Testis (tissue), 2 donors: ENCODE results near the gene LPO.

ENCODE experiments used
- POLR2A ChIP-seq: fragments of 450-650 bp; IDR thresholded peaks from one replicate; pipeline ENCODE4 v1.6.1; 2017; ENCODE audit warnings: antibody characterized with exemption, mild to moderate bottlenecking, moderate library complexity
- TF ChIP-seq, protein P1 (sequence below), 3 experiments: fragments of 450-650 bp in 2 of 3; fragments of 200-600 bp in 1 of 3; sonication (generic) in 1 of 3; IDR thresholded peaks; one replicate each; pipeline ENCODE4 v1.5.1; 2016 to 2019; ENCODE audit warnings: antibody characterized with exemption in 3 of 3, mild to moderate bottlenecking in 2 of 3, moderate library complexity in 1 of 3

DNA sequence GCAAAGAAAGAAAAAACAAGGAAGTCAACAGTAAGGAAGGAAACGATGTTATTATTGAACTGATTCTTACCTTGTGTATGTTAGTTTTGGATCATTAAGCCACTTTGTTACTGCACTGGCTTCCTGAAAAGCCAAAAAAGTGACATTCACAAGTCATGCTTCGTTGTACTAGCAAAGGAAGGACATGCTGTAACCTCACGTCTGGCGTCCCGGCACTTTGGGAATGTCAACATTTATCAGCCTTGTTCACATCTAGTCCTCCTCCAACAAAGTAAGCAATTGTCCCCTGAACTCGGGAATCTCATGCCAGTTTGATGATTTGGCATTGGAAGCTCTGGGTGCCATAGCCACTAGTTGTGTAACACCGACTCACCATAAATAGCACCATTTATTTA lies 18.6 kb upstream of the LPO start:
- TF ChIP-seq, protein P1, sequence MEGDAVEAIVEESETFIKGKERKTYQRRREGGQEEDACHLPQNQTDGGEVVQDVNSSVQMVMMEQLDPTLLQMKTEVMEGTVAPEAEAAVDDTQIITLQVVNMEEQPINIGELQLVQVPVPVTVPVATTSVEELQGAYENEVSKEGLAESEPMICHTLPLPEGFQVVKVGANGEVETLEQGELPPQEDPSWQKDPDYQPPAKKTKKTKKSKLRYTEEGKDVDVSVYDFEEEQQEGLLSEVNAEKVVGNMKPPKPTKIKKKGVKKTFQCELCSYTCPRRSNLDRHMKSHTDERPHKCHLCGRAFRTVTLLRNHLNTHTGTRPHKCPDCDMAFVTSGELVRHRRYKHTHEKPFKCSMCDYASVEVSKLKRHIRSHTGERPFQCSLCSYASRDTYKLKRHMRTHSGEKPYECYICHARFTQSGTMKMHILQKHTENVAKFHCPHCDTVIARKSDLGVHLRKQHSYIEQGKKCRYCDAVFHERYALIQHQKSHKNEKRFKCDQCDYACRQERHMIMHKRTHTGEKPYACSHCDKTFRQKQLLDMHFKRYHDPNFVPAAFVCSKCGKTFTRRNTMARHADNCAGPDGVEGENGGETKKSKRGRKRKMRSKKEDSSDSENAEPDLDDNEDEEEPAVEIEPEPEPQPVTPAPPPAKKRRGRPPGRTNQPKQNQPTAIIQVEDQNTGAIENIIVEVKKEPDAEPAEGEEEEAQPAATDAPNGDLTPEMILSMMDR (IDR thresholded peaks at IDR 0.05): no peak
- no peak for TF ChIP-seq POLR2A
